Mesothelial cell of epicardium (in vitro differentiated cells): ENCODE data around the gene PDE4DIP. TPM values are rescaled to one million over a fixed set of nuclear protein-coding genes. Genes with fewer than 3 reads are reported as not detected.
A peak's percentile ranks its signal among the peaks of the same experiment; 100 is the strongest.
"Not testable (repeated sequence)": the region's sequence is repeated elsewhere in the genome, so short reads cannot be mapped to it uniquely, and the experiment has no call there.

ENCODE experiments used
- DNase-seq, 2 experiments: peaks; one replicate each; pipeline ENCODE4 v3.0.0; 2021; ENCODE audit warnings: low spot score in 2 of 2; ENCODE audit not compliant: unreplicated experiment in 2 of 2
- H3K27ac Mint-ChIP-seq: 2 replicates; pipeline ENCODE4 v1.8.0; 2021; ENCODE audit warnings: mixed read lengths
- H3K27me3 Mint-ChIP-seq: 2 replicates; pipeline ENCODE4 v1.8.0; 2021; ENCODE audit warnings: low read depth, mixed read lengths
- H3K36me3 Mint-ChIP-seq: 2 replicates; pipeline ENCODE4 v1.8.0; 2021; ENCODE audit warnings: mixed read lengths
- H3K4me1 Mint-ChIP-seq: 2 replicates; pipeline ENCODE4 v1.8.0; 2021; ENCODE audit warnings: mixed read lengths
- H3K4me3 Mint-ChIP-seq: 2 replicates; pipeline ENCODE4 v1.8.0; 2021; ENCODE audit warnings: mild to moderate bottlenecking, moderate library complexity, mixed read lengths
- H3K9me3 Mint-ChIP-seq: 2 replicates; pipeline ENCODE4 v1.8.0; 2021; ENCODE audit warnings: mixed read lengths
- total RNA-seq: library from RNA; stranded (reverse); gene quantifications from 3 replicates; pipeline ENCODE4 v1.2.1, GENCODE V29; 2021

The PDE4DIP gene
- total RNA-seq, 1 donor from 2014 or later, result 46.4 TPM

- H3K9me3 Mint-ChIP-seq, H3K4me1 Mint-ChIP-seq: not testable (repeated sequence)
Observed at GRCh38 chr1:148960212-148961000, 116.2 kb downstream of the PDE4DIP start.

GRCh38 chr1:148962127-148962857 is 118.1 kb downstream of the PDE4DIP start:
- H3K27ac Mint-ChIP-seq, DNase-seq, H3K4me1 Mint-ChIP-seq, H3K4me3 Mint-ChIP-seq, H3K9me3 Mint-ChIP-seq, H3K36me3 Mint-ChIP-seq, H3K27me3 Mint-ChIP-seq: not testable (repeated sequence)

More at GRCh38 chr1:148960212-148961000, 116.2 kb downstream of the PDE4DIP start:
- not testable (repeated sequence) for H3K36me3 Mint-ChIP-seq, H3K4me3 Mint-ChIP-seq, H3K27me3 Mint-ChIP-seq, H3K27ac Mint-ChIP-seq, DNase-seq

GRCh38 chr1:148966084-148966483 is 121.9 kb downstream of the PDE4DIP start:
- not testable (repeated sequence) for H3K27ac Mint-ChIP-seq, H3K9me3 Mint-ChIP-seq

GRCh38 chr1:148967580-148967979 is 123.4 kb downstream of the PDE4DIP start:
- not testable (repeated sequence) for H3K27ac Mint-ChIP-seq, H3K9me3 Mint-ChIP-seq, H3K27me3 Mint-ChIP-seq, DNase-seq, H3K4me1 Mint-ChIP-seq, H3K4me3 Mint-ChIP-seq, H3K36me3 Mint-ChIP-seq

More at GRCh38 chr1:148966084-148966483, 121.9 kb downstream of the PDE4DIP start:
- H3K36me3 Mint-ChIP-seq, H3K4me1 Mint-ChIP-seq, H3K27me3 Mint-ChIP-seq, H3K4me3 Mint-ChIP-seq: not testable (repeated sequence)
- DNase-seq, result peak in 1 of 2 experiments; percentile 38

- not testable (repeated sequence) for H3K4me1 Mint-ChIP-seq, H3K36me3 Mint-ChIP-seq, H3K9me3 Mint-ChIP-seq, DNase-seq, H3K27ac Mint-ChIP-seq, H3K4me3 Mint-ChIP-seq, H3K27me3 Mint-ChIP-seq
Observed at GRCh38 chr1:148968682-148969081, 124.5 kb downstream of the PDE4DIP start.

- H3K27me3 Mint-ChIP-seq, DNase-seq, H3K4me3 Mint-ChIP-seq, H3K36me3 Mint-ChIP-seq, H3K27ac Mint-ChIP-seq, H3K4me1 Mint-ChIP-seq, H3K9me3 Mint-ChIP-seq: not testable (repeated sequence)
Observed at GRCh38 chr1:148969126-148969525, 124.9 kb downstream of the PDE4DIP start.

GRCh38 chr1:148975453-148975852 is 131.2 kb downstream of the PDE4DIP start:
- H3K36me3 Mint-ChIP-seq, result peaks cover 18% of the 10 kb centered on the region
- not testable (repeated sequence) for DNase-seq, H3K27me3 Mint-ChIP-seq, H3K27ac Mint-ChIP-seq, H3K4me3 Mint-ChIP-seq, H3K9me3 Mint-ChIP-seq, H3K4me1 Mint-ChIP-seq

- H3K9me3 Mint-ChIP-seq, H3K4me3 Mint-ChIP-seq, H3K4me1 Mint-ChIP-seq, H3K27ac Mint-ChIP-seq, H3K27me3 Mint-ChIP-seq, DNase-seq: not testable (repeated sequence)
- H3K36me3 Mint-ChIP-seq, result peaks cover 22% of the 10 kb centered on the region
Observed at GRCh38 chr1:148975866-148976537, 131.8 kb downstream of the PDE4DIP start.

- not testable (repeated sequence) for H3K4me1 Mint-ChIP-seq, H3K9me3 Mint-ChIP-seq, H3K27ac Mint-ChIP-seq, H3K4me3 Mint-ChIP-seq, H3K27me3 Mint-ChIP-seq, DNase-seq
- H3K36me3 Mint-ChIP-seq, result peaks cover 38% of the 10 kb centered on the region
Observed at GRCh38 chr1:148977785-148978184, 133.6 kb downstream of the PDE4DIP start.

GRCh38 chr1:148989378-148989777 is 145.2 kb downstream of the PDE4DIP start:
- DNase-seq, H3K4me1 Mint-ChIP-seq, H3K27ac Mint-ChIP-seq, H3K9me3 Mint-ChIP-seq, H3K27me3 Mint-ChIP-seq, H3K36me3 Mint-ChIP-seq, H3K4me3 Mint-ChIP-seq: not testable (repeated sequence)

- DNase-seq, H3K36me3 Mint-ChIP-seq, H3K4me1 Mint-ChIP-seq, H3K27me3 Mint-ChIP-seq, H3K9me3 Mint-ChIP-seq, H3K4me3 Mint-ChIP-seq, H3K27ac Mint-ChIP-seq: not testable (repeated sequence)
Observed at GRCh38 chr1:148990233-148990788, 146.1 kb downstream of the PDE4DIP start.

- H3K4me3 Mint-ChIP-seq, H3K27ac Mint-ChIP-seq, H3K4me1 Mint-ChIP-seq, H3K27me3 Mint-ChIP-seq, H3K36me3 Mint-ChIP-seq, H3K9me3 Mint-ChIP-seq, DNase-seq: not testable (repeated sequence)
Observed at GRCh38 chr1:148991818-148992217, 147.6 kb downstream of the PDE4DIP start.

GRCh38 chr1:148992364-148992763 is 148.1 kb downstream of the PDE4DIP start:
- not testable (repeated sequence) for H3K4me1 Mint-ChIP-seq, H3K4me3 Mint-ChIP-seq, H3K27ac Mint-ChIP-seq, H3K9me3 Mint-ChIP-seq, H3K27me3 Mint-ChIP-seq, H3K36me3 Mint-ChIP-seq, DNase-seq
